ENCODE data around the gene TEKT2.

GRCh38 chr1:36101546-36101945 lies 17.7 kb downstream of the TEKT2 start:
- TF ChIP-seq POLR2A (IDR thresholded peaks at IDR 0.05) (no peak), POLR2AphosphoS5 (IDR thresholded peaks at IDR 0.05) (no peak), EP300 (IDR thresholded peaks at IDR 0.05) (no peak)
